Pons (tissue), 1 donor: ENCODE measurements around the gene TAMALIN.
"Not testable (repeated sequence)": the region's sequence is repeated elsewhere in the genome, so short reads cannot be mapped to it uniquely, and the experiment has no call there.

ENCODE experiments used
- DNase-seq: peaks from one replicate; pipeline ENCODE4 v3.0.0-alpha.2; 2016; ENCODE audit warnings: low spot score

Gene TAMALIN

DNA sequence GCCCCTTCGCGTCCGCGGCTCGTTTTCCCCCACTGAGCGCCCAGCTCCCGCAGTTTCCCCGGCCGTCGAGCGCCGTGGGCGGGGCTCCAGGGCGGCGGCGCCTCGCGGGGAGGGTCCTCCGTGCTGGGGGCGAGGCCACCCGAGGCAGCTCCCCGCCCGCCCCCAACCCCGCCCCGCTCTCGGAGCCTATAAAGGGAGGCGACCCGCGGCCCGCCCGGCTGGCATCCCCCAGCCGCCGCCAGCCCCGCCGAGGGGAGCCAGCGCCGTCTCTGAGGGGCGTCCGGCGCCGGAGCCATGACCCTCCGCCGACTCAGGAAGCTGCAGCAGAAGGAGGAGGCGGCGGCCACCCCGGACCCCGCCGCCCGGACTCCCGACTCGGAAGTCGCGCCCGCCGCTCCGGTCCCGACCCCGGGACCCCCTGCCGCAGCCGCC, at the start of gene TAMALIN:
TSS of gene TAMALIN (plus strand) at position 221 of the 432 bp plus-strand sequence. CDS start at position 295, 74 bp downstream.
- DNase-seq: no peak

DNA sequence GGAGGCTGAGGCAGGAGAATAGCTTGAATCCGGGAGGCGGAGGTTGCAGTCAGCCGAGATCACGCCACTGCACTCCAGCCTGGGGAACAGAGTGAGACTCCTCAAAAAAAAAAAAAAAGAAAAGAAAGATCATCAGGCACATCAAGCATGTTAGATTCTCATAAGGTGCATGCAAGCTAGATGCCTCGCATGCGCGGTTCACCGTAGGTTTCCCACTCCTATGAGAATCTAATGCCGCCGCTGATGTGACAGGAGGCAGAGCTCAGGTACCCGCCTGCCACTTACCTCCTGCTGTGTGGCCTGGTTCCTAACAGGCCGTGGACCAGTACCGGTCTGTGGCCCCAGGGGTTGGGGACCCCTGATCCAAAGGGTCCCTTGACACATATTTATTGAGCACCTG, 48.2 kb upstream of the TAMALIN start:
- DNase-seq: no peak

DNA sequence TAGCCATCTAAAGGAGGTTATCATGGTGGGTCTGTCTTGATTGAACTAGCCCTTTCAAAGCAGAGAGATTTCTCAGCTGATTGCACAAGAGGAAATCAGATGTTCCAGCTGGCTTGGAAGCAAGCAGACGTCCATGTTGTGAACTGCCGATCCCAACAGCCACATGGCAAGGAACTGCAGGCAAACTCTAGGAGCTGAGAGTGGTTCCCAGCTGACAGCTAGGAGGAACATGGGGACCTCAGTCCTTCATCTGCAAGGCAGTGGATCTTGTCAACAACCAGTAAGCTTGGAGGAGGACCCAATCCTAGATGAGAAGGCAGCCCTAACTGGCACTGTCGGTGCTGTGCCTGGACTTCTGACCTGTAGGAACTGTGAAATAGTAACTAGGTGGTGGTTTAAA, 47.5 kb upstream of the TAMALIN start:
- no peak for DNase-seq

DNA sequence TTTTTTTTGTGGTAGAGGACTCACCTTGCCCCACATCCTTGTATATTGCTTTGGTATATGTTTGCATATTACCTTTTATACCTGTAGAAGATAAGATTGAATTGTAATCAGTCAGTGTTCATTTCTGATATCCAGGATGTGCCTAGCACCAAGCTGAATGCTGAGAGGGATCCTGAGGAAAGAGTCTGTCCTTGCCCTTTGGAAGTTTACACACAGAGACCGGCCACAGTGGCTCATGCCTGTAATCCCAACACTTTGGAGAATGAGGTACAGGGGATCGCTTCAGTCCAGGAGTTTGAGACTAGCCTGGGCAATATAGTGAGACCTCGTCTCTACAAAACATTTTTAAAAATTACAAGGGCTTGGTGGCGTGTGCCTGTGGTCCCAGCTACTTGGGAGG, 46.8 kb upstream of the TAMALIN start:
- no peak for DNase-seq

DNA sequence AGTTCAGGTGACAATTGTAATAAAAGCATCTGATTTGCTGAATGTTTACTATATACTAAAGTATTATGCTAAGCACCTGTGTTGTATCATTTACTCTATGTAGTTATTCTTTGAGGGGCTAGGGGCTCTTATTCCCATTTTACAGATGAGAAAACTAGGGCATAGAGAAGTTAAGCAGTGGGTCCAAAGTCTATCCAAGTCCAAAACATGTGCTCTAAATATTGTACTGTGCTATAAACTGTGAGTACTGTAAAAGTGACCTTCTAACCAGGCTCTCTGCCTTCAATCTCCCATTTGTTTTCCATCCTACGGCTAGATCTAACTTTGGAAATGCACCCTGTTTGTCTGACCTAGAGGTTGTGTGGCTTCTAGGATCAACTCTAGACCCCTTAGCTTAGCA, 46.3 kb upstream of the TAMALIN start:
- no peak for DNase-seq

DNA sequence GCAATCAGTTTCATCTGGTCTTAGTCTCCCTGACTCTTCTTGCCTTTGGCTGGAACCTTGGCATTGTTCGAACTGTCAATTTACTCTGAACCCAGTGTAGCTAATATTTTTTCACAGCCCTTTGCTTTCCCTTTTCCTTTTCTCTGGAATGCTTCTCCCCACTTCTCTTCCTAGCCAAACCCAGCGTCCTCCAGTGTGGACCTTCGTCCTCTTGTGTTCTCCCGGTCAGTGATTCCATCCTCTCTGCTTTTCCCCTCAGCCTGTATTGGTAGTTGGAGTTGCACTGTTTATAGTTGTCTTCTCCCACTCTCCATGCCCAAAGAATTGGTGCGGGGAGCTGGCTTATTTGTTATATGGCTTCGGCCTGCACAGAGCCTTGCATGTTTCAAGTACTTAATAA, 45.9 kb upstream of the TAMALIN start:
- no peak for DNase-seq

DNA sequence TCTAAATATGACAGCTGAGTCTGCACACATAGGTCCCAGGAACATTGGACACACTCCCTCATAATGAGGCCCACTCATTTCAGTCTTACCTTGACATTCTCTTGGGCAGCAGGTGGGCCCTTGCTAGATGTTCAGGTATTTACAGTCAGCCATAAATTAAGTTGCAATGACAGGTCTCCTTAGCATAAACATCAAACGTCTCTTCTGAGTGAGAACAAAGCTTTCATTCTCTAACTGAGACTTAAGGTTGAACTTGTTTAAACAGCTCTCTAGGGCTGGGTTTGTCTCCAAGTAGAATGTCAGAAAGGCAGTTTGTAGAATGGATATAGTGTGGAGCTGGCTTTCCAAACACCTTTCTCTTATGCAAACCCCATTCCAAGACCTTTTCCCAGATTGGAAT, 44.9 kb upstream of the TAMALIN start:
- no peak for DNase-seq

DNA sequence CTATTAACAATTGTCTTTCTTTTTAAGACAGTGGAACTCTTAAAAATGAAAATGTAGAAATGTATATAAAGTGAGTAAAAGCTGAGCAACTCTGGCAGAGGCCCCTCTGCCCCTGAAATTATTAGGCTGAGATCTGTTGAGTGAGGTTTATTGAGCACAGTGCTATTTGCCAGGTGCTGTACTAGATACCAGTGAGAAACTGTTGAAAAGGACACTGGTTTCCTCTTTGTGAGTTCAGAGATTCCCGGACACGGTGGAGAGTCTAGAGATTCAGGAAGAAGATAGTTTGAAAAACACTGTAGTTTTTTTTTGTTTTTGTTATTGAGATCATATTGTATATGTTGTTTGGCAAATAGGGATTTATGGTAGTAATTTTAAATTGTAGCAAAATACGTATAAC, 44.0 kb upstream of the TAMALIN start:
- no peak for DNase-seq

DNA sequence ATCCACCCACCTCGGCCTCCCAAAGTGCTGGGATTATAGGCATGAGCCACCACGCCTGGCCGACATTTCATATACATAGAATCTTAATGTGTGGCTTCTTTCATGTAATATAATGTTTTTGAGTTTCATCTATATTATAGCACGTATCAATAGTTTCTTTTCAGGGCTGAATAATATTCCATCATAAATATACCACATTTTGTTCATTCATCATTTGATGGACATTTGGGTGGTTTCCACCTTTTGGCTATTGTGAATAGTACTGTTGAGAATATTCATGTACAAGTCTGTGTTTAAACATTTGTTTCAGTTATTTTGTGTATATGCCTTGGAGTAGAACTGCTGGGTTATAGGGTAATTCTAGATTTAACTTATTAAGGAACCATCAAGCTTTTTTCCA, 43.3 kb upstream of the TAMALIN start:
- no peak for DNase-seq

DNA sequence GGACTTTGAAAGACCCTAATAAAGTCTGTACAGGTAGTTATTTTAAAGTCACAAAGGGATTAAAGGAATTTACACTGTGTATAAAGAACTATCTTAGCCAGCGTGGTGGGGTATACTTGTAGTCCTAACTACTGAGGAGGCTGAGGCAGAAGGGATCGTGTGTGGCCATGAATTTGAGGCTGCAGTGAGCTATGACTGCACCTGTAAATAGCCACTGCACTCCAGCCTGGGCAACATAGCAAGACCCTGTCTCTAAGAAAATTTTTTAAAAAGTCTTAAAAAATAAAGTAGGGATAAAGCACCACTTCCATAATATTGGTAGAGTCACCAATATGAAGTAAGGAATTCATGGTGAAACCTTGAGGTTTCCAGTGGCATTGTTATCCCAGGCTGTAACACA, 37.1 kb upstream of the TAMALIN start:
- DNase-seq: no peak

DNA sequence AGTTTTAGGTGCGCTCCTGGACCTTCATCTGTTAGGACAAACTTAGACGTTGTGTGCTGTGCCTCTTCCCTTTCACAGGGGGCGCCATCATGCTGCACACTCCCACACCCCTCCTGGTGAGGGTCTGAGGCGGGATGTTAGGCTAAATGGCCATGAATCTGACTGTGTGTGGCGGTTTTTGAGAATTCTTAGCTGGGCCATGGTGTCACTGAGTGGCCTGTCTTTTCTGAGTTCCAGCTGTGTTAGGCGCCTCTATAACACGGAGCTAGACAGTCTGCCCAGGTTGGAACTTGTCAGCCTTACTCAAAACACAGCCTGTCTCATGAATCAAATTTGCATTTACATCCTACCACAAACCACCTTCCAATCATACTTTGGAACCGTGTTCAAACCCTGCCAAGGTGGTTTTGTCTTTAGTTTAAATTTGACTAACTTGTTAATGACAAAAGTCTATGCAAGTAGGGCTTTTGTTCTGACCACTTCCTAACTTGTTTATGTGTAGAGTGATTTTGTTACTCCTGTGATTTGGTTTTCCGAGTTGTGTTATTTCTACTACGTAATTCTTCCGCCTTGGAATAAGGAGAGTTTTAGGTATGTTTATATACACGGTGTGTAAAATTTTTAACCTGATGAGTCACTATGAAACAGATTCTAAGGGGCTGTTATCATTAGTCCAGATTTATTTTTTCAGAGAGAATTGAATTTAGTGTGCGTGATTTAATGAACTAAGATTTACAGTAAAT, 35.7 kb upstream of the TAMALIN start:
- no peak for DNase-seq

DNA sequence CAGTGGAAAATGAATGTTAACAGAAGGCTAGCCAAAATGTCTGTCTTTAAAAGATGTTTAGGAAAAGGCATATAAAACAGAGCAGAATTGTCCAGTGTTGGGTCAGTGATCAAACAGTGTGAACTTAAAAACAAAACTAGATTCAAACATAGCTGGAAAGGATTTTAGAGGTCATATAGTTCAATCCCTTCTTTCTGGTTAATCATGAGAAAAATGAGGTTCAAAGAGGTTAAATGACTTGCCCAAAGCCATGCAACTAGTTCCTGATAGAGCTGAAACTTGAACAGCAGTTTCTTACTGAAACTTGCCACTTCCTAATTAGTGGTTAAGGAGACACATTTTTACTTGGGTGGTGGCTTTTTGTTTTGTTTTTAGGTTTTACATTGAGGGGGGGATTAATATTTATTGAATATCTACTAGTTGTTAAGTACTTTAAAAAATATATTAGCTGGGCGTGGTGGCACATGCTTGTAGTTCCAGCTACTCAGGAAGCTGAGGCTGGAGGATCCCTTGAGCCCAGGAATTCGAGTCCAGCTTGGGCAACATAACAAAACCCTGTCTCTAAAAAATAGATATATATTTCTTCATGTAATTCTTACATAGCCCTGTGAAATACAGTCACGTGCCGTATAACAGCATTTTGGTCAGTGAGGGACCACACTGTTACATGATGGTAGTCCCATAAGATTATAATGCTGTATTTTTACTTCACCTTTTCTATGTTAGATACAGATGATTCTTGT, 34.9 kb upstream of the TAMALIN start:
- no peak for DNase-seq

DNA sequence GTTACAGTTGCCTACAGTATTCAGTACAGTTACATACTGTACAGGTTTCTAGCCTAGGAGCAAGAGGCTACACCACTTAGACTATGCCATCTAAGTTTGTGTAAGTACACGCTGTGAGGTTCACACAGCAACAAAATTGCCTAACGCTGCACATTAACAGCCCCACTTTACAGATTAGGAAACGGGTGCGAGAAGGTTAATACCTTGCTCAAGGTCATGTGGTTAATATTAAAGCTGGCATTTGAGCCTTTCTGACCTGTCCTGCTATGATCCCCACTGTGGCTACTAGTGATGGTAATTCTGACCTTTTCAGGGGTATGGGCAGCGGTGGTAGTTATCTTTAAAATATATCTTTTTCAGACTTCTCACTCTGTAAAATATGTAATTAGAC, 34.3 kb upstream of the TAMALIN start:
- DNase-seq: no peak

DNA sequence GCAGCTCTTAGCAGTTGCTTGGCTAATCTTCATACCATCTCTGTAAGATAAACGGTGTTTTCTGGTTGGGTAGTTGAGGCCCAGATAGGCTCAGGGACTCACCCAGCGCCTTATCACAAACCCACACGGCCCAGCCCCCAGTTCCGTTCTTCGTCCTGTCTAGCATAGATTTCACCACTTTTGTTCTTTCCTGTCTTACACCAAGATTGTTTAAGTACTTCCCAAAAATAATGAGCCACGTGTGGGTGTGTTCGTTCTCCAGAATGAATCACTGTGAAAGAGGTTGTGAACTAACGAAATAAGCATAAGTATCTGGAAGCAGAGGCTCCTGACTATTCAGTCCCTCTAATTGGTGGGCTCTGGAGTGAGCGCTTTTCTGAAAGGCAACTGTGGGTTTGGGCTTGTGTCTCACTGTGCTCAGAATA, 33.9 kb upstream of the TAMALIN start:
- peak; percentile 72 for DNase-seq

DNA sequence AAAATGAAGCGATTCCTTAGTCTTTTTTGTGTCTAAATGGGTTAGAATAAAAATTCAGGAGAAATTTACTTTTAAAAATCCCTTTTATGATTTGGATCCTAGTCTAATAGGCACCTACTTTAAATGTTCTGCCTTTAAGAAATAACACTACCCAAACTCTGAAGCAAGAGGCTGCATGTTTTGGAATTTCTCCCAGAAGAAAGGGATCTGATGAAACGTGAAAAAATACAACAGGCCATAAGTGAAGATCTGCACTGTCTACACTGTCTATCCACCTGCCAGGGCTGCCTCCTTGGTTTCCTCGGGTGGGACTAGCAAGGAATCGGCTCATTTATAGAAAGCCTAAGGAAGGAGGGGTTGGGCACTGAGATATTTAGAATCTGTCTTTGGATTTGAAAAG, 33.2 kb upstream of the TAMALIN start:
- no peak for DNase-seq

DNA sequence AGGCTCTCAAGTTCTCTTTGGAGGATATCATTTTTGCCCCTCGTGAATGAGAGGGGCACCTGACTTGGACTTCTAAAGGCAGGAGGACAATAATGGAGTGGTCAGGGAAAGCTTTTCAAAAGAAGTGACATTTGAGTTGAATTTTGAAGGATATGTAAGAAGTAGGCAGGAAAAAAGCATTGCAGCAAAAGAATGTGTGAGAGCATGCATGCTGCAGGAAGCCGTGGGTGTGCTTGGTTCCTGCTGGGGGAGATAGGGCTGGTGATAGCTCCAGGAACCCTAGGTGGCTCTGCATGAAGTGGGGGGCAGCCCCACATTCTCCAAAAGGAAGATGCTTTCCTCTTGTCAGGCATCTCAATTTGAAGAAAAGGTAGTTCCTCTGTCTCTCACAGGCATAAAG, 32.1 kb upstream of the TAMALIN start:
- DNase-seq: no peak

DNA sequence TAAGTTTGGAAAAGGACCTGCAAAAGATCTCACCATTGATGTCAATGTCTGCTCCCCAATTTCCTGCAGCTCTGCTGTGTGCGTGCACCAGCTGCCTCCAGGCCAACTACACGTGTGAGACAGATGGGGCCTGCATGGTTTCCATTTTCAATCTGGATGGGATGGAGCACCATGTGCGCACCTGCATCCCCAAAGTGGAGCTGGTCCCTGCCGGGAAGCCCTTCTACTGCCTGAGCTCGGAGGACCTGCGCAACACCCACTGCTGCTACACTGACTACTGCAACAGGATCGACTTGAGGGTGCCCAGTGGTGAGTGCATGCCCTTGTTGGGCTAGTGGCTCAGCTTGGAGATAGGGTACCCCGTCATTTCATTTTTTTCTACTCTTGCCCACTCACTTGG, 31.6 kb upstream of the TAMALIN start:
- DNase-seq: no peak

DNA sequence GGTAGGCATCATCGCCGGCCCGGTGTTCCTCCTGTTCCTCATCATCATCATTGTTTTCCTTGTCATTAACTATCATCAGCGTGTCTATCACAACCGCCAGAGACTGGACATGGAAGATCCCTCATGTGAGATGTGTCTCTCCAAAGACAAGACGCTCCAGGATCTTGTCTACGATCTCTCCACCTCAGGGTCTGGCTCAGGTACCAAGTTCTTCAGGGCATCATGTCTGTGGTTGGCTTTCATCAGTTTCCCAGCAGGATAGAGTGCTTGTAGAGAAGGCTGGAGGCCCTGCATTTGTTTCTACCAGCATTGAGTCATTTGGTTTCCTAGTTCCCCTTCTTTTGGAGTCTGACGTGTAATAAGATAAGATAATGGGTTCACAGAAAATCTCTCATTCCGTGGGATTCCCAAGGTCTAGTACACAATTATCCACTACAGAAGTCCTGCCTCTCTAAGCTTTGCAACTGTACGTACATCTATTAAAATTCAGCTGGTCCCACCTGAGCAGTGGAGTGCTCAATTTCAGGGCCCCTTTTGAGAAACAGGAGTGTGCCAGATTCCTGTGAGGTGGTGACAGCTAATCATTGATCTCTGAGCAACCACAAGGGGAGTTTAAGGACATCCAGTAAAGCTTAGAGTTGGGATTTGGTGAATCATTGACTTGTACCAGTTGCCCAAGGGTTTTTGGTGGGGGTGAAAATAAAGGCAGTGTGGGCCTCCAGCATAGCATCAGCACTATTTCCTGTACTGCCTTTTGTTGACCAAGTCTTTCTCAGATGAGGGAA, 30.2 kb upstream of the TAMALIN start:
- DNase-seq: no peak

DNA sequence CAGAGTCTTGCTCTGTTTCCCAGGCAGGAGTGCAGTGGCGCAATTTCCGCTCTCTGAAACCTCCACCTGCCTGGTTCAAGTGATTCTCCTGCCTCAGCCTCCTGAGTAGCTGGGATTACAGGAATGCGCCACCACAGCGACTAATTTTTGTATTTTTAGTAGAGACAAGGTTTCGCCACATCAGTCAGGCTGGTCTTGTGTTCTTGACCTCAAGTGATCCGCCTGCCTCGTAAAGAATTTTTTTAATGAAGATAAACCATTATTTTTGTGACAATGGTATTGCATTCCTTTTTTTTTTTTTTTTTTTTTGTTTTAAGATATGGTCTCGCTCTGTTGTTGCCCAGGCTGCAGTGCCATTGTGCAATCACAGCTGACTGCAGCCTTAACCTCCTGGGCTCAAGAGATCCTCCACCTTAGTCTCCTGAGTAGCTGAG, 29.4 kb upstream of the TAMALIN start:
- DNase-seq: no peak

DNA sequence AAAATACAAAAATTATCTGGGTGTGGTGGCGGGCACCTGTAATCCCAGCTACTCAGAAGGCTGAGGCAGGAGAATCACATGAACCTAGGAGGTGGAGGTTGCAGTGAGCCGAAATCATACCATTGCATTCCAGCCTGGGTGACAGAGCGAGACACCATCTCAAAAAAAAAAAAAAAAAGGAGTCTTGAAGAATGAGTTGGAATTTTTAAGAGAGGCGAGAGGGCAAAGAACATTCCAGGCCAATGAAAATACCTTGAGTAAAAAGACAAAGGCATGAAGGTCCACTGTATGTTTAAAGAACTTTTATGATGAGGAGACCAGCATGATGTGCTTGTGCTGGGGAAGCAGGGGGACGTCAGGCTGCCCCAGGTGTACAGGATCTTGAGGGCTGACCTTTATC, 27.4 kb upstream of the TAMALIN start:
- DNase-seq: not testable (repeated sequence)

DNA sequence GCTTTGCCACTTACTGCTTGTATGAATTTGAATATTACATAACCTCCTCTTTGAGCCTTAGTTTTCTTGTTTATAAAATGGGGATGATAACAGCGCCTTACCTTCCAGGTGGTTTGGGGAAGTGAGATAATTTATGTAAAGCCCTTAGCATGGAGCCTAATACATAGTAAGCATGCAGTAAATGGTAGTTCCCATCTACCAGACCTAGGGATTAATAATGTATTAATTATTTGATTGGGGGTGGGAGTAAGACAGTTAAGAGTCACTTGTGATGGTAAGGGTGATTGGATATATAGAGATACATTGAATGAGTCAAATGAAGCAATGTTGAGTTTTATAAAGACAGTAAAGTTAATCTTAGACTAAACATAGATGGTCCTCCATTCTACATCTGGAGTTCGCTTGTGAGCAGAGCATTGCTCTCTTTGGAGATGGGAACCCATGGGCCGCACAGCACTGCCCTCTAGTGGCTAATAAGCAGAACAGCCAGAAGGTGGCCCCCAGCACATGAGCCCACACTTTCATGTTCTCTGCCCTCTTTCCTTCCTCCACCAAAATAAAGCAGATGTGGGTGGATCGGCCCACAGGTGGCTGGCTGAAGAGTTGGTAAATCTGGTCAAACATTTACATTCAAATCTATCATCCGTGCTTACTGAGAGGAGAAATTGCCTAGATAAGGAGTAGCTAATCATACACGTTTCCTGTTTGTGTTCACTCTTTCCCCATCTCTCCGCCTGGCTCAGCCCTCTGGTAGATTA, 26.5 kb upstream of the TAMALIN start:
- peak; percentile 70 for DNase-seq

DNA sequence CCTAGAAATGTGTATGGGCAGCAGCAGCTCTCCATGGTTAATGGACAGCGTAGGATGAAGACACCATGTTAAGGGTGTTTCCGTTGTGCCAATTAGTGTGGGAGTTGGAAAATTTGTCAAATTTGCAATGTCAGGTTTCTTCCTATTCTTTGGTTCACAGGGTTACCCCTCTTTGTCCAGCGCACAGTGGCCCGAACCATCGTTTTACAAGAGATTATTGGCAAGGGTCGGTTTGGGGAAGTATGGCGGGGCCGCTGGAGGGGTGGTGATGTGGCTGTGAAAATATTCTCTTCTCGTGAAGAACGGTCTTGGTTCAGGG, 26.0 kb upstream of the TAMALIN start:
- DNase-seq: no peak
